ENCODE data around the gene C11orf68.
A peak's percentile ranks its signal among the peaks of the same experiment; 100 is the strongest.

C11orf68 gene

DNA sequence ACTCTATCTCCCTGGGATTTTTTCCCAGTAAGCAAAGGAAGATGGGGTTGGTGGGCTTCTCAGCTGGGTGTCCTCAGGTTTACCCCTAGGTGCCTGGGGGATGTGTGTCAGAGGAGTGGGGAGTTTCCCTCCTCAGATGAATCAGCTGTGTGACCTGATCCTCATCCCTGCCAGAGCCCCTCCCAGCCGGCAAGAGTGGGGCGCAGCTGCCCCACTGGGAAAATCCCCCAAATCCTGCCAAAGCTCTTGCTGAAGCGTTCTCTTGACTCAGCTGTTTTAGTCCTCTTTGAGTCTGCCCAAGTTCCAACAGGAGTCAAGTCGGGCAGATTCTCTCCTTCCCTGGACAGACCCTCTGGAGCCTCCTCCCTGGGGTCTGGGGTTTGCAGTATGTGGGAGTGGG is 6.0 kb downstream of the C11orf68 start:
- 89 to 96% methylated on average over 3 of the region's 4 CpGs for WGBS, 2 experiments (ENCODE audit: insufficient coverage in 2 of 2)
- no peaks in the 10 kb centered on the region for H3K9me3 ChIP-seq (ENCODE audit: control insufficient read depth, low read length)
- H3K27ac ChIP-seq (ENCODE audit: low read depth, low read length, severe bottlenecking): peak overlapping the region; percentile 41
- H3K36me3 ChIP-seq (ENCODE audit: control insufficient read depth, insufficient read depth, low read length): peaks cover 14% of the 10 kb centered on the region
- H3K4me3 ChIP-seq (ENCODE audit: extremely low read depth, insufficient read depth, low read length, poor library complexity, severe bottlenecking): no peak overlapping the region
- peaks cover 57% of the 10 kb centered on the region for H3K4me1 ChIP-seq (ENCODE audit: control insufficient read depth, insufficient read depth, low read length, poor library complexity, severe bottlenecking)

DNA sequence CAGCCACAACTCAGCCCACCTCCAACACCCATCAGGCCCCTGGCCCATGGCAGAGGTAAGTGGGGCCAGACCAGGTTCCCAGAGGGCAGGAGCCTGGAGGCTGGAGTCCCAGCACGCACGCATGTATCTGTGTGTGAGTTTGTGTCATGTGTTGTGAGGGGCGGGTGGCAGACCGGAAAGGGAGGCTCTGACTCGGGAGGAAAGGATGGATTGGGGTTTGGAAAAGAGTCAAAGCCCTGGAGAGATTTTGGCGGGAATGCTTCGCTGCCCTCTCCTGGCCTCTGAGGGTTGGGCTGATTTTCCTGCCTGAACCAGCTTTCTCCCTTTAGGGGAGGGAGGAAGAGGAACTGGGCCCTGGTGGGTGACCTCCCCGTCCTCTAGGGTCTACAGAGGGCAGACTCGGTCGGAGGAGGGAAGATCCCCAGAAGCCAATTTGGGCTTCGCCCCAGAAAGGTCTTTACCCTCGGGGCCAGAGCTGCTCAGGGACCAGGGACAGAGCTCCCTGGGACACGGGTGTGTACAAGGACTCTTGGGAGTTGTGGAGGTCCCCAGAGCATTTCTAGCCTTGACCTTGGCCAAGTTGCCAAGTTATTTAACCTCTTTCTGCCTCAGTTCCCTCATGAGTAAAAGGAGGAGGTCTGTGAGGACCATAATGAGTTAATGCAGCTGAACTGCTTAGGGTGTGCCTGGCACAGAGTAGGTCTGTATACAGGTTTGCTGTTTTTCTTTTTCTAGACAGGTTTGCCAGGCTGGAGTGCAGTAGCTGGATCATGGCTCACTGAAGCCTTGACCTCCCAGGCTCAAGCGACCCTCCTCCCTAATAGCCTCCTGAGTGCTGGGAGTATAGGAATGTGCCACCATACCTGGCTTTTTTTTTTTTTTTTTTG is 6.9 kb downstream of the C11orf68 start:
- no peaks in the 10 kb centered on the region for H3K9me3 ChIP-seq (ENCODE audit: control insufficient read depth, low read length)
- no peak overlapping the region for H3K4me3 ChIP-seq (ENCODE audit: extremely low read depth, insufficient read depth, low read length, poor library complexity, severe bottlenecking)
- H3K36me3 ChIP-seq (ENCODE audit: control insufficient read depth, insufficient read depth, low read length): peaks cover 5% of the 10 kb centered on the region
- no peak overlapping the region for H3K27ac ChIP-seq (ENCODE audit: low read depth, low read length, severe bottlenecking)
- peaks cover 48% of the 10 kb centered on the region for H3K4me1 ChIP-seq (ENCODE audit: control insufficient read depth, insufficient read depth, low read length, poor library complexity, severe bottlenecking)
- 32 to 38% methylated on average over 12 of the region's 14 CpGs for WGBS, 2 experiments (ENCODE audit: insufficient coverage in 2 of 2)

DNA sequence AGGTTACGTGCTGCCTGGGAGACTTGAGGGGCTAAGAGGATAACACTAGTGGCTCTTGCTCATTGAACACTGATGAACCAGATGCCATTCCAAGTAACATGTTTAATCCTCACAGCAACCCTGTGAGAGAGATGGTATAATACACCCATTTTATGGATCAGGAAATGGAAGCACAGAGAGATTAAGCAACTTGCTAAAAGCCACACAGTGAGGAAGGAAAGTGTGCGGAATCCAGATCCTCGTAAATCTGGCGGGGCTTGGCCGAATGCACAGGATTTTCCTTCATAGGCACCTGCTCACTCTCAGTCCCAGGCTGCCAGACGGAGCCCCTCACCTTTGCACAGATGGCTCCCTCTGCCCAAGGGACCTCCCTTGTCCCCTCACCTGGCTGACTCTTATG is 11.0 kb downstream of the C11orf68 start:
- Histone ChIP-seq H3K4me3 (ENCODE audit: extremely low read depth, insufficient read depth, low read length, poor library complexity, severe bottlenecking) (no peak overlapping the region), H3K27ac (ENCODE audit: low read depth, low read length, severe bottlenecking) (no peak overlapping the region), H3K36me3 (ENCODE audit: control insufficient read depth, insufficient read depth, low read length) (no peaks in the 10 kb centered on the region), H3K4me1 (ENCODE audit: control insufficient read depth, insufficient read depth, low read length, poor library complexity, severe bottlenecking) (peaks cover 29% of the 10 kb centered on the region), H3K9me3 (ENCODE audit: control insufficient read depth, low read length) (no peaks in the 10 kb centered on the region)
- 82 to 93% methylated on average over 5 to 6 of the region's 6 CpGs for WGBS, 2 experiments (ENCODE audit: insufficient coverage in 2 of 2)

GRCh38 chr11:65906602-65907001 is 12.3 kb downstream of the C11orf68 start:
- peaks cover 29% of the 10 kb centered on the region for H3K4me1 ChIP-seq (ENCODE audit: control insufficient read depth, insufficient read depth, low read length, poor library complexity, severe bottlenecking)
- H3K27ac ChIP-seq (ENCODE audit: low read depth, low read length, severe bottlenecking): no peak overlapping the region
- no peaks in the 10 kb centered on the region for H3K36me3 ChIP-seq (ENCODE audit: control insufficient read depth, insufficient read depth, low read length)
- WGBS, 2 experiments (ENCODE audit: insufficient coverage in 2 of 2): 87 to 99% methylated on average over 5 of the region's 5 CpGs
- no peaks in the 10 kb centered on the region for H3K9me3 ChIP-seq (ENCODE audit: control insufficient read depth, low read length)
- no peak overlapping the region for H3K4me3 ChIP-seq (ENCODE audit: extremely low read depth, insufficient read depth, low read length, poor library complexity, severe bottlenecking)

DNA sequence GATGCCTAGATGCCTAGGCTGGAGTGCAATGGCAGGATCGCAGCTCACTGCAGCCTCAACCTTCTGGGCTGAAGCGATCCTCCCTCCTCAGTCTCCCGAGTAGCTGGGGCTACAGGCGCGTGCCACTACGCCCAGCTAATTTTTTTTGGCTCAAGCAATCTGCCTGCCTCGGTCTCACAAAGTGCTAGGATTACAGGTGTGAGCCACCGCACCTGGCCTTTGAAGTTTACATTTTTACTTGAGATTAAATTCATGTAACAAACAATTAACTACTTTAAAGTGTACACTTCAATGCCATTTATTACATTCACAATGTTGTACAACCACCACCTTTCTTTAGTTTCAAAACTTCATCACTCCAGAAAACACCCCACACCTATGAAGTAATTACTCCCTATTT is 15.1 kb downstream of the C11orf68 start:
- H3K27ac ChIP-seq (ENCODE audit: low read depth, low read length, severe bottlenecking): peak overlapping the region; percentile 75
- no peaks in the 10 kb centered on the region for H3K36me3 ChIP-seq (ENCODE audit: control insufficient read depth, insufficient read depth, low read length)
- H3K4me3 ChIP-seq (ENCODE audit: extremely low read depth, insufficient read depth, low read length, poor library complexity, severe bottlenecking): no peak overlapping the region
- 74 to 86% methylated on average over 8 of the region's 8 CpGs for WGBS, 2 experiments (ENCODE audit: insufficient coverage in 2 of 2)
- H3K9me3 ChIP-seq (ENCODE audit: control insufficient read depth, low read length): no peaks in the 10 kb centered on the region
- H3K4me1 ChIP-seq (ENCODE audit: control insufficient read depth, insufficient read depth, low read length, poor library complexity, severe bottlenecking): peaks cover 31% of the 10 kb centered on the region

DNA sequence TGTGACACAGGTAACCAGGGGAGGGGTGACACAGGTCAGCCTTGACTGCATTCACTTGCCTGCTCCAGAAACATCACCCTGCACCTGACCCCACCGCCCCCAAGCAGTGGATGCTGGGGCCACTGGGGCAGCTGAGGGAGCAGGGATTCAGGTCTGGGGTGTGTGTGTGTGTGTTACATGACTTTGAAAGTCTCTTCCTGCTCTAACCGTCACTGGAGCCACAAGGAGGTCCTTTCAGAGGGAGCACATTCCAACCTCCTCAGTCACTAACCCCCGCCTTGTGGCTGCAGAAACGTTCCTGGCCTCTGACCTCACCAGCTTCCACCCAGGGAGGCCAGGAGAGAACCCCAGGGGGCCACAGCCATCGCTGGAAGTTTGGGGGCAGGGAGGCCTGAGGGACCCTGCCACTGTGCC is 15.8 kb downstream of the C11orf68 start:
- H3K36me3 ChIP-seq (ENCODE audit: control insufficient read depth, insufficient read depth, low read length): peaks cover 4% of the 10 kb centered on the region
- no peak overlapping the region for H3K4me3 ChIP-seq (ENCODE audit: extremely low read depth, insufficient read depth, low read length, poor library complexity, severe bottlenecking)
- H3K9me3 ChIP-seq (ENCODE audit: control insufficient read depth, low read length): no peaks in the 10 kb centered on the region
- H3K4me1 ChIP-seq (ENCODE audit: control insufficient read depth, insufficient read depth, low read length, poor library complexity, severe bottlenecking): peaks cover 34% of the 10 kb centered on the region
- WGBS, 2 experiments (ENCODE audit: insufficient coverage in 2 of 2): 0 to 8% methylated on average over 2 of the region's 5 CpGs
- peak overlapping the region; percentile 75 for H3K27ac ChIP-seq (ENCODE audit: low read depth, low read length, severe bottlenecking)

DNA sequence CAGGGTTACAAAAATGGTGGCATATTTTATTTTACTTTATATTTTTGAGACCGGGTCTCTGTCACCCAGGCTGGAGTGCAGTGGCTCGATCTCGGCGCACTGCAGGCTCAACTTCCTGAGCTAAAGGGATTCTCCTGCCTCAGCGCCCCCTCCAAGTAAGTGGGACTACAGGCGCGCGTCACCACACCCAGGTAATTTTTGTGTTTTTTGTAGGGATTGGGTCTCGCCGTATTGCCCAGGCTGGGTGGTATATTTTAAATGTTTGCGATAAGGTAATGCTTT is 18.0 kb downstream of the C11orf68 start:
- H3K4me1 ChIP-seq (ENCODE audit: control insufficient read depth, insufficient read depth, low read length, poor library complexity, severe bottlenecking): peaks cover 44% of the 10 kb centered on the region
- no peaks in the 10 kb centered on the region for H3K9me3 ChIP-seq (ENCODE audit: control insufficient read depth, low read length)
- 69 to 71% methylated on average over 5 to 8 of the region's 11 CpGs for WGBS, 2 experiments (ENCODE audit: insufficient coverage in 2 of 2)
- peak overlapping the region; percentile 70 for H3K4me3 ChIP-seq (ENCODE audit: extremely low read depth, insufficient read depth, low read length, poor library complexity, severe bottlenecking)
- H3K36me3 ChIP-seq (ENCODE audit: control insufficient read depth, insufficient read depth, low read length): peaks cover 24% of the 10 kb centered on the region
- H3K27ac ChIP-seq (ENCODE audit: low read depth, low read length, severe bottlenecking): peak overlapping the region; percentile 31

DNA sequence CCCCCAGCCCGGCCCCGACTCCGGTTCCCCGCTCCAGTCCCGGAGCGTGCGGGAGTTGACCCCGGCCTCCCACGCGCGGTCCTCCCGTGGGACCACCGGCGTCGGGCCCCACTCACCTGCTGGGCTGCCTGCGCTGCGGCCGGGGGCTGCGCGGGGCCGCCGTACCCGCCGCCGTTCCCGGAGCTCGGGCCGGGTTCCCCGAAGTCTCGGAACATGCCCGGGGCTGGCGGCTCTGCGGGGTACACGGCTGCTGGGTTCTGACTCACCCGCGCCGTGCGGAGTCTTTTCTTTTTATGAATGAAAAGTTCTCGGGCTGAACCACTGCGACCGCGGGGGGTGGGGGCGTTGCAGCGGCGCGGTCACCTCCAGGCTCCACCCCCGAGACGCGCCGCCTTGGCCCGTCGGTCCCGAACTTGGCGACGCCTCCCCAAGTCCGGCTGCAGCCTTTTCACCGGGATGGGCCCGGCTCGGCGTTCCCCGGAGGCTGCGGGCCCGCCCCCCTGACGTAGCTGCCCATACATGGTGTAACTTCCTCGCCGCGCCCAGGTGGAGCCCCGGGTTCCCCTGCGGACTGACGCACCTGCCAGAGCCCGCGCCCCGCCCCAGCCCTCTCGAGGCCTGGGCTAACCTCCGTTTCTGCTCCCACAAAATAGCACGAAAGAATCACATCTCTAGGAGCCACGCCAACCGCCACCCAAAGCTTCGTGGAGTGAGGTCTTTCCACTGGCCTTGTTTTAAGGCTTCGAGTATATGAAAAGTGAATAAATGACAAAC is 18.6 kb downstream of the C11orf68 start, which contains the start of gene FOSL1:
Gene FOSL1 (minus strand): TSS at position 264 of the 774 bp plus-strand sequence. CDS start 49 bp downstream, at position 215.
- Histone ChIP-seq H3K4me3 (ENCODE audit: extremely low read depth, insufficient read depth, low read length, poor library complexity, severe bottlenecking) (peak within 1 kb of the TSS; percentile 70), H3K36me3 (ENCODE audit: control insufficient read depth, insufficient read depth, low read length) (peaks cover 29% of the 10 kb centered on the region), H3K9me3 (ENCODE audit: control insufficient read depth, low read length) (no peaks in the 10 kb centered on the region), H3K27ac (ENCODE audit: low read depth, low read length, severe bottlenecking) (peak within 1 kb of the TSS; percentile 79), H3K4me1 (ENCODE audit: control insufficient read depth, insufficient read depth, low read length, poor library complexity, severe bottlenecking) (peaks cover 44% of the 10 kb centered on the region)
- WGBS, 2 experiments (ENCODE audit: insufficient coverage in 2 of 2): 0 to 1% methylated on average over 63 to 68 of the region's 80 CpGs

GRCh38 chr11:65899356-65900124 is 19.3 kb downstream of the C11orf68 start:
- Histone ChIP-seq H3K27ac (ENCODE audit: low read depth, low read length, severe bottlenecking) (peak overlapping the region; percentile 79), H3K4me1 (ENCODE audit: control insufficient read depth, insufficient read depth, low read length, poor library complexity, severe bottlenecking) (peaks cover 44% of the 10 kb centered on the region), H3K36me3 (ENCODE audit: control insufficient read depth, insufficient read depth, low read length) (peaks cover 36% of the 10 kb centered on the region), H3K9me3 (ENCODE audit: control insufficient read depth, low read length) (no peaks in the 10 kb centered on the region), H3K4me3 (ENCODE audit: extremely low read depth, insufficient read depth, low read length, poor library complexity, severe bottlenecking) (peak overlapping the region; percentile 70)
- WGBS, 2 experiments (ENCODE audit: insufficient coverage in 2 of 2): 1 to 2% methylated on average over 55 to 58 of the region's 78 CpGs

DNA sequence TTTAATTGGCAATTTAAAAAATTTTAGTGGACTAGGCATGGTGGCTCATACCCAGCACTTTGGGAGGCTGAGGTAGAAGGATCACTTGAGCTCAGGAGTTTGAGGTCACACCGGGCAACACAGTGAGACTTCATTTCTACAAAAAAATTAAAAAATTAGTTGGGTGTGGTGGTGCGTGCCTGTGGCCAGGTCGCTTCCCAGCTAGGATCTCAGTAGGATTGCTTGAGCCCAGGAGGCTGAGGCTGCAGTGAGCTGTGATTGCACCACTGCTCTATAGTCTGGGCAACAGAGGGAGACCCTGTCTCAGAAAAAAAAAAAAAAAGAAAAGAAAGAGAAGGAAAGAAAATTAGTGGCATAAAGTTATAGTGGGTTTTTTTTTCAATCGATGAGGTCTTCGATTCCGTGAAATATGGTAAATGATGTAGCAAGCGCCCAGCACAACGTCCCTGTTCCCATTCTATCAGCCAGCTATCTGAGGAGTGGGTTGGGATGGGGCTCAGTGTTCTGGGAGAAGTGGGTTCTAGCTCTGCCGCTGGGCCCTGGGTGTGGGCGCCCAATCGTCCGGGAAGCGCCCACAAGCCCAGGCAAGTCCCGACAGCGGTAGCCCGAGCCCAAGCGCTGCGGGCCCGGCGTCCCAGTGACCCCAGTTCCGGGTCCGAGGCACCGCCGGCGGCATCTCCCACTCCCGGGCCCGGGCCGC is 20.1 kb downstream of the C11orf68 start:
- peak overlapping the region; percentile 70 for H3K4me3 ChIP-seq (ENCODE audit: extremely low read depth, insufficient read depth, low read length, poor library complexity, severe bottlenecking)

More for the DNA sequence above, 20.1 kb downstream of the C11orf68 start:
- peak overlapping the region; percentile 79 for H3K27ac ChIP-seq (ENCODE audit: low read depth, low read length, severe bottlenecking)
- peaks cover 41% of the 10 kb centered on the region for H3K36me3 ChIP-seq (ENCODE audit: control insufficient read depth, insufficient read depth, low read length)
- WGBS, 2 experiments (ENCODE audit: insufficient coverage in 2 of 2): 16 to 25% methylated on average over 20 to 25 of the region's 28 CpGs
- H3K9me3 ChIP-seq (ENCODE audit: control insufficient read depth, low read length): no peaks in the 10 kb centered on the region
- peaks cover 46% of the 10 kb centered on the region for H3K4me1 ChIP-seq (ENCODE audit: control insufficient read depth, insufficient read depth, low read length, poor library complexity, severe bottlenecking)
